Measurements from ENCODE around the gene TMEM244.
"Not testable (repeated sequence)": the region's sequence is repeated elsewhere in the genome, so short reads cannot be mapped to it uniquely, and the experiment has no call there.

DNA sequence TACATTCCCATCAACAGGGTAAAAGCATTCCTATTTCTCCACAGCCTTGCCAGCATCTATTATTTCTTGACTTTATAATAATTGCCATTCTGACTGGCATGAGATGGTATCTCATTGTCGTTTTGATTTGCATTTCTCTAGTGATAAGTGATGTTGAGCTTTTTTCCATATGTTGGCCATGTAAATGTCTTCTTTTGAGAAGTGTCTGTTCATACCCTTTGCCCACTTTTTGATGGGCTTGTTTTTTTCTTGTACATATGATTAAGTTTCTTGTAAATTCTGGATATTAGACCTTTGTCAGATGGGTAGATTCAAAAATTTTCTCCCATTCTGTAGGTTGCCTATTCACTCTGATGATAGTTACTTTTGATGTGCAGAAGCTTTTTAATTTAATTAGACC lies 16.8 kb upstream of the TMEM244 start:
- TF ChIP-seq POLR2A (IDR thresholded peaks at IDR 0.05), result not testable (repeated sequence)
- TF ChIP-seq, protein P1, sequence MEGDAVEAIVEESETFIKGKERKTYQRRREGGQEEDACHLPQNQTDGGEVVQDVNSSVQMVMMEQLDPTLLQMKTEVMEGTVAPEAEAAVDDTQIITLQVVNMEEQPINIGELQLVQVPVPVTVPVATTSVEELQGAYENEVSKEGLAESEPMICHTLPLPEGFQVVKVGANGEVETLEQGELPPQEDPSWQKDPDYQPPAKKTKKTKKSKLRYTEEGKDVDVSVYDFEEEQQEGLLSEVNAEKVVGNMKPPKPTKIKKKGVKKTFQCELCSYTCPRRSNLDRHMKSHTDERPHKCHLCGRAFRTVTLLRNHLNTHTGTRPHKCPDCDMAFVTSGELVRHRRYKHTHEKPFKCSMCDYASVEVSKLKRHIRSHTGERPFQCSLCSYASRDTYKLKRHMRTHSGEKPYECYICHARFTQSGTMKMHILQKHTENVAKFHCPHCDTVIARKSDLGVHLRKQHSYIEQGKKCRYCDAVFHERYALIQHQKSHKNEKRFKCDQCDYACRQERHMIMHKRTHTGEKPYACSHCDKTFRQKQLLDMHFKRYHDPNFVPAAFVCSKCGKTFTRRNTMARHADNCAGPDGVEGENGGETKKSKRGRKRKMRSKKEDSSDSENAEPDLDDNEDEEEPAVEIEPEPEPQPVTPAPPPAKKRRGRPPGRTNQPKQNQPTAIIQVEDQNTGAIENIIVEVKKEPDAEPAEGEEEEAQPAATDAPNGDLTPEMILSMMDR (IDR thresholded peaks at IDR 0.05), result not testable (repeated sequence)
